ENCODE data around the gene PPA2.

The PPA2 gene

DNA sequence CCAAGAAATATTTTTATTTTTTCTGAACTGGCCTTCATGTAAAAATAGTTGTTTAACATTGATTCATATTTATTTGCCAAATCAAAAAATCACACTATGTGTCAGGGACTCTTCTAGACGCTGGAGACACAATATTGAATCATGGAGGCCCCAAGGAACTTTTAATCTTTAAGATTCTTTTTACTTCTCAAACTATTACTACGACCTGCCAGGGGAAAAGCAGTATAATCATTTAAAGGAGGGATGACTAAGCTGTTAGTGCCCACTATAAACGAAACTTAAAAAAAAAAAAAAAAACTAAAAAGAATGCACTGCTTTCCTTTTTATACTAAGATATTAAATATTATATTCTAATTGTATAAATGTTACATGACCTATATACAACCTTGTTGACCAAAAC lies 84.7 kb downstream of the PPA2 start:
- no peak for DNase-seq (ENCODE audit: low spot score)

DNA sequence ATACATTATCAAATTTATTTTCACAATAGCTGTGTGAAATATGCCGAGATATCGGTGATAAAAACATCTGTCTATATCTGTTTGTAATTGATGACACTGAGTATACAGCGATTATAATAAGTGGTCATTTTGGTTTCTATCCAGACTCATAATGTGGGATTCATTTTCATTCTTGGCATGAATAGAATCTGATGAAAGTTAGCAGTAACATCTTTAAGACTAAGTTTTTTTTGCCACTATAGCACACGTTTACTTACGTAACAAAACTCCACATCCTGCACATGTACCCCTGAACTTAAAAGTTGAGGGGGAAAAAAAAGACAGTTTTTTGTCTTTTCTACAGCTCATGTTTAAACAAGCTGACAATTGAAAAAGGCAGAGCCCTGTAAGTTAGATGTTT lies 86.4 kb downstream of the PPA2 start:
- no peak for DNase-seq (ENCODE audit: low spot score)

DNA sequence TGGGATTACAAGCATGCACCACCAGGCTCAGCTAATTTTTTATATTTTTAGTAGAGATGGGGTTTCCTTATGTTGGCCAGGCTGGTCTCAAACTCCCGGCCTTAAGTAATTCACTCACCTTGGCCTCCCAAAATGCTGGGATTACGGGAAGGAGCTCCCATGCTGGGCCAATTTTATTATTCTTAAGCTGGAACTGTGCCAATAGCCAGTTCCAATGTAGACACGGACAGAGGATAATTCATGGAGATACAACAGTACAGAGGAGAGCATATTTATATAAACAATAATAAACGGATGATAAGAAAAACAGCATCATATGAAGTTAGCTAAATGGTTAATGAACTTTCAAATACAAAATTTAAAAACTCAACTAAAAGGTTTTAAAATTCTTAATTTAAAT lies 87.8 kb downstream of the PPA2 start:
- DNase-seq (ENCODE audit: low spot score) = no peak

DNA sequence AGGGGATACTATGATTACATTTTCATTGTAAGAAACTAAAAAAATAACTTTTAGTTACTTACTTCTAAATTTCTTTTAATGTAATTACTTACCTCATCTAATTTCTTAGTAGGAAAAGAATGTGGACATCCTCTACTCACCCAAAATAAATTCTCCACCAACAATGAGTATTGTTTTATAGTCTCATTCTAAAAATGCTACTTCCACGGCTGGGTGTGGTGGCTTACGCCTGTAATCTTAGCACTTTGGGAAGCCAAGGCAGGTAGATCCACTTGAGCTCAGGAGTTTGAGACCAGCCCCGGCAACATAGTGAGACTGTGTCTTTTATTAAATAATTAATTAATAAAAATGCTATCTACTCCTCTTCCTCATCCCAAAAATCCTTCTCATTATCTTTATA lies 99.8 kb downstream of the PPA2 start:
- no peak for DNase-seq (ENCODE audit: low spot score)

DNA sequence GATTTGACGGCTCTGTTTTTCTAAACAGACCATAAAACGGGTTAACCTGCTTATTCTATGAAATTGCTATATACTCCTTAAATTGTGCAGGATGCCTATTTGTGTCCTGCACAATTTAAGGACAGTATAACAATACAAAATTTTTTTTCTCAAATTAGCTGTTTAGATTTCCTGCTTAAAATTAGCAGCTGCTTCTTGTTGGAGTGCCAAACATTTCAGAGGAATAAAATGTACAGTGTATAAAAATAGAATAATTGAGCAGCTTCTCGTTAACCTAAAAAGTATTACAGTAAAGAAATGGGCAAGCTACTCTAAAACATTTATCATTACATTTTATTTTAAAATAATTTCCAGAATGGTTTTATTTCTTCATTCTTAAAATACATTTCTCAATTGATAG lies 100.5 kb downstream of the PPA2 start:
- DNase-seq (ENCODE audit: low spot score) = no peak

DNA sequence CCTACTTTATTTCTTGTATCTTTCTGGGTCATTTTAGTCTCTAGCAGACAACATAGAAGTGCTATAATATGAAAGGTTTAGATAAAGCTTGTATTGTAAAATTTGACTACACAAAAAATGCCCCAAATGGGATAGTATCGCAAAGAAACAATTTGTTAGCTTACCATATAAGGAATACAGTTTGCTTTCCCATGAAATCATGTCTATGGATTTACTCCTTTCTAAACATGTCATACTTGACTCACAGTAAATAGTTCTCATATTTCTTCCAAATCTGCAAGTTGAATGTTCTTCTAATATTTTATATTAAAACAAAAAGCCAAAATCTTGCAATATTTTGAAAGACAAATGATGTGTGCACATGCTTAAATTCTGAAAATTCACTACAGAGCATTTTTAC lies 103.9 kb downstream of the PPA2 start:
- no peak for DNase-seq (ENCODE audit: low spot score)

DNA sequence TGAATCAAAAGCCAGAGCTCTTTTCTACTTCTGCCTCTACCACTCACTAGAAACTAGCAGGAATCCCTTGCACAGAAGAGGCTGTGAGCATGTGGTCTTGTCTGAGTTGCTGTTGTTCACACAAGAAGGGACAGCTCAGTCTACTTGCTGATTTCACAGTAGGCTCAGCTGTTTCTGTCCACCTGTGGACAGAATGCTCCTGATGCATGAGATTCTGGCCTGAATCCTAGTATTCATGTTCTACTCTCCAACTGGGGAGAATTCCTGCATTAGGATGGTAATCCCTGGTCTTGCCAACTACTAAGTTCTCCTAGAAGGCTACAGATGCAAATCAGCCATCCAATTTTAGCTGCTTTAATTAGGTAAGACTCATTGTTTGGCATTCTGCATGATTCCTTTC lies 112.8 kb downstream of the PPA2 start:
- no peak for DNase-seq (ENCODE audit: low spot score)

DNA sequence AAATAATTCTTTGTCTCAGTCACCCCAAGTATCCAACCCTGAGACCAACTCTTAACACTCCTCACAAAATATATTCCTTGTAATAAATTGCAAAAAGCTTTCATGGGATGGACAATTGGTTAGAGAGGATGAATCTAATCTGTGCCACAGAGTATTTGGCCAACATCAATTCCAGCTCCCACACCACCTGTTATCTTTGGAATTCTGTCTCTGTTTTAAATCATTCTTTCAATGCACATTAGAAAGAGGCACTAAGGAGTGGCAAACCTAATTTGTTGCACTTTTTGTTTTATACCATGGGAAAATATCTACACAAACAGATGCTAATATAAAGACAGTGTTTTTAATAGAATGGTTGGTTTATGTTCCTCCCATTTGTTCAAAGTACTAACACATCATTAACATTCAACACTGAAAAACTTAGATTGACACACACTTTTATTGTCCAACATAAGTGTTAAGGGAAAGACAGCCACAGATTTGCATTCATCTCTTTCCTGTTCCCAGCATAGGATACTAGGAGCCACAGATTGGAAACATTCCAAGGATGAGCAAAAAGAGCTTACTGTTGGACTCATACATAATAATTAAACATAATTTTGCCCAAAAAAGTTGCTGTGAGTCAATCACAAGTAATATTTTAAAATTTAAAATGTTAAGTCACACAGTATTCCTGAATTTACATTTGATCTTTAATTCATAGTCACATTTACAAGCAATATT lies 116.4 kb downstream of the PPA2 start:
- peak; percentile 7 for DNase-seq (ENCODE audit: low spot score)

DNA sequence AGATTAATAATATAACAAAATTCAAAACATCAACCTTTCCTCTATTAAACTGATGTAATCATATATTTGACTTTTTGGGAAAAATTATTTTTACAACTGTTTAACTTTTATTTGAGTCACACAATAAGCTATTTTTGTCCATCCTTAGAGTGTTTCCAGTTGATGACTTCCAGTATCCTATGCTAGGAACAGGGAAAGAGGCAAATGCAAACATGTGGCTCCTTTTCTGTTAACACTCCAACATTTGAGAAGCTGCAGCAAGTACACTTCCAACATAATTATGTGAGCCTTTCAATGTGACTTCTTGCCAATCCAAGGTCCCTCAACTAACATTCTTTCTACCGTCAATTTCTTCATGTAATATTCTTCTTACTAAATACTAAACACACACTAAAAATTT lies 117.7 kb downstream of the PPA2 start:
- no peak for DNase-seq (ENCODE audit: low spot score)

DNA sequence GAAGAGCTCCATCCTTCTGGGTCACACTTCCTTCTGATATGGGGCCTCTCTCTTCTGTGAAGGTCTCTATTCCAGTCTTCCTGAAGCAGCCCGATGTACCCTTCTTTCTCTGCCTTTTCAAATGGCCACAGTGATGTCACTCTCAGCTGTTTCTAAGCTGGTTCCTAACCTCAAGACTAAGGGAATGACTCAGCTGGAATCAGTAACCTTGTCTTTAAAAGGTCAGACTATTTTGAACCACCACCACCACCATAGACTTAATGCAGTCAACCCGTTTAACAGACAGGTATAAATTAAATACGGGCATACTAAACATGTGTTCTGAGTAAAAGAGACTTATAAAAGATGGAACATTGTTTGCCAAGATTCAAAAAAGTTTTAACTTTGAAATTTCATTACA lies 121.0 kb downstream of the PPA2 start:
- DNase-seq (ENCODE audit: low spot score) = no peak

DNA sequence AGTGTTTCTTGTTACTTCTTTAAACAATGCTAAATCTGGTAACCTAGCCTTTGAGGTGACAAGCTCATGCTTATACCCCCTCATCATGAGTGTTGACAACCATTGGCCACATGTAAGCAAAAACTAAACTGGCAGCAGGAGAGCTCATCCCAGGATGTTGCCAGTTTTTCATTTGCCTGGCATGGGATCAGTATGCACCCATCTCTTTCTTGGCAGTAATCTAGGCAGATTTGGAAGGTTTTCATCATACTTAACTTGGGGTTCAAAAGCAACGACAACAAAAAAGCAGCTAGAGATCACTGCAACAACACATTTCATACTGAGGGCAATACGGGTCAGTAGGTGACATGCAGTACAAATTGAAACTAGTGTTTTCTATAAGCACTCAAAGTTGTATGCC lies 122.0 kb downstream of the PPA2 start:
- DNase-seq (ENCODE audit: low spot score) = no peak

DNA sequence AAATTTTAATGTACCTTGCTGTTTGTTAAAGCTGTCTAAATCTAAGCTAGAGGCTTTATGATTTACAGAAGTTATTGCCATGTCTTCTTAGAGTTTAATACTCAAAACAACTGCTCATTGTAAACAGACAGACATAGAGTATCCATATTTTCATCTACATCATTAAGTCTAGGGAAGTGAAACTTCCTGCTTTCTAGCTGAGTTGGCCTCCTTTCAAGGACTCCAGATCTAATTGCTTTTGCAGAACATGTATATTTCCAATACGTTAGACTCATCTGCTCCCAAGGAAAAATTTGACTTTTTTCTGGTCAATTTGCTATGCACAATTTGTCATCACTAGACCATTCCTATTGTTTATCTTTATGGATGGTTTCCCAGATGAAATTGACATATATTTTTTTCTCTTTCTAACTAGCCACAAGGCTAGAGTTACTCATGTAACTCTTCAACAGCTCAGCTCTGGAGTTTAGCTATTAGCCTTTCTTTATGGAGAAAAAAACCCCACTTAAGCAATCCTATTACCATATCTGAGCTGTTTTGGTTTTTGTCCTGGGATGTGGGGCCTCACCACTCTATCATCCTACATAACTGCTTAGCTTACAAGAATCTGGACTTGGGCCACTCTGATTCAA lies 122.9 kb downstream of the PPA2 start:
- no peak for DNase-seq (ENCODE audit: low spot score)

DNA sequence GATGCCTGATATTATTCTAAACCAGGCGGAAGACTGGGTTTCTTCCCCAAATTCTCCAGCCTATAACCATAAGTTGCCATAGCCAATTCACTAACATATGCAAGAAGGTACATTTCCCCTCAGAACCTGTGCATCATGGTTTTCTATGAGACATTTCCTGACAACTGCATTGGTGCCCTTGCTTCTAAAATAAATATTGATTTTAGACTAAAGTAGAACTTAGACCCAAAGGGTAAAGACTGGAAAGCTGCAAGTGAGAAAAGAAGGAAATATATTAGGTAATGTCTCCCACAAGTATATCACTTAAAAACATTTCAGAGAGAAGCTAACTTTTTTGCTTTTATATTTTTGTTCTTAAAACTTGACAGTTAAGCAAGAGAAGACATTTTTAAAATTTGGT lies 125.1 kb downstream of the PPA2 start:
- DNase-seq (ENCODE audit: low spot score) = no peak

DNA sequence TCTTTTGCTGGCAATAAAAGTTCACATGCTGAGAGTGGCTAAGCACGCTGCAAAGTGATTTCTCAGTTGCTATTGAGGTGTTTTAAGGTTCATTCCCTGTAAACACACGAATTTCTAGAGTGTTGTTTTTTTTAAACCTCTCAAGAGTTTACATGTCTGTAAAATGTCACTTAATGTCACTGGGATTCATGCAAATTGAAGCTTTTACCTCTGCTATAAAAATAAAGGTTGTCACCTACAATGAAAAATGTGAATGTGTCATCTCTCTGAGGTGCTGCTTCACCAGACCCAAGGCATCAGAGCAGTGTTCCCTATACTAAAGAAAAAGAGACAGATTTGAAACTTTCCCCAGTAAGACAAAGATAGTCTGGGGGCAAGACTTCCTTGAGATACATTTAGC lies 127.0 kb downstream of the PPA2 start:
- DNase-seq (ENCODE audit: low spot score) = no peak

DNA sequence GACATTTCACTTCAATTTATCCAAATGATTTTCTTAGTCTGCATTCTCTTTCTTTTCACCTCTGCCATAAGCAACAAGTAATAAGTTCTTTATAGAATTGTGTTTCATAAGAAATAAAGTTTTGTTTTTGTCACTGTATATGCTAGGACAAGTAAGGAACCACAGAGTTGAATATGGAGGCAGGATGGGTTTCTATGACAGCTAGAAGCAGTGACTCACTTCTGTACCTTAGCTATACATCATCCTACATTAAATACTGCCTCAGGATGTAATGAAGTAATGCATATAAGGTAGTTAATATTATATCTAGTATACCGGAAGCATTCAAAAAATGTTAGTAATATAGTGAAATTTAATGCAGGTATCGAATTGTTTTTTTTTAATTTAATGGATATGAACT lies 128.0 kb downstream of the PPA2 start:
- no peak for DNase-seq (ENCODE audit: low spot score)

DNA sequence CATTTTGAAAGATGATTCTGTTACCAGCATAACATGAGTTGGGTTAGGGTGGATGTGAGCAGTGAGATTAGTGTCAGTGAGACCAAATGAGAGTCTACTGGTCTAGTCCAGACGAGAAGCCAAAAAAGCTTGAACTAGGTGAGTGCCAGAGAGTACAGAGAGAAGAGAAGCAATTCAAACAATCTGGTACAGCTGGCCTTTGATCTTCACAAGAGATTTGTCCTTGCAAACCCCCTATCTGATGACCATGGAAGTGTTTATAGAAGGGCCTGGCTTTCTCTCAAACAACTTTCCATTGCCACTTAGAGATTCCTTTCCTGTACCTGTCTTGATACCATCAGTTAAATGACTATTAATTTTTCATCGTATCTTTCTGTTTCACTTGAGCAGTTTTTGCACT lies 128.5 kb downstream of the PPA2 start:
- no peak for DNase-seq (ENCODE audit: low spot score)

DNA sequence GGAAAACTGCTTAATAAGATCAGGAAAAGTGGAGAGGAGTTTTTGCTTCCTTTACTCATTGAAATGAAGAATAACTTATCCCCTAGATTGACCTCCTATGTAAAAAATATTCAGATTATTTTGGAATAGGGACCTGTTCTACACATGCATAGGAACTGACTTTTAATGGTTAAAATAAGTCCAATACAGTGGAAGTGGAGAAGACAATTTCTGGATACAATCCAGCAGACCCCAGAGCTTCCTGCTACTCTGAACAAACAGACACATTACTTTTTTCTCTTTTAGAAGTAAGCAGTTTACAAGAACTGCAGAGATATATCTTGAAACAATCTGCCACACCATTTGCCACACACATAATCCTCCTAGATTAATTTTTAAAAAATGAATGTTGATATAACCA lies 129.7 kb downstream of the PPA2 start:
- no peak for DNase-seq (ENCODE audit: low spot score)

DNA sequence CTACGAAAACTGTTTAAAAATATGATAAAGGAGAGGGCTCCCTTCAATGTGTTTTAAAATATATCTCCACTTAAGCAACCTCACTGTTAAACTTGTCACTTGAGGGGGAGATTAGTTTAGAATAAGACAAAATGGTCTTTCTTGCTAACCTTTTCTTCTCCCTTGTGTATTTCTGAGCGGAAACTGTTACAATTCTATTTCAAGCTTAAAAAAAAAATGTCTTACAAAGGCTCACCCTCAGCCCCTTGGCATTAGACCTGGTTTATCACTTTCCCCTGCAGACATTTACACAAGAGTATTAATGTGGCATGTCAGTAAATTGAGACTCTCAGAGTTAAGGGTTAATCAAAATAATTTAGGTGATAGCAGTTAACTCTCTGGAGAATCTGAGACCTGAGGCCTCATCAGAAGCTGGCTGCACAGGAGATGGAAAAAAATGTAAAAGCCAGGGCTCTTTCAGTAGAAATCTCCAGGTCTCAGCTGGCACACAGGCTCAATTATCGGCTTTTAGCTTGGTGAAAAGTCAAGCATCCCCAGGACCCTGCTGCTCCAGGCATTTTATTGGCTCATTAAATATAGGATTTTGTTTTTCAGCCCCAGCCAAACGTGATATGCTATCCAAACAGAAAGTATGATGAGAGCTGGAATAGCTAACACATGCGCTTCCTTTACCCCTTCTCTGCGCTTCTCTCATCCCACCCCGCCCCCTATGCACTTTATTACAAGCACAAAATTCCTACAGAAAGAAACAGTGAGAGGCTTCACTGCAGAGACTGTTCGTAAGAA lies 130.5 kb downstream of the PPA2 start:
- no peak for DNase-seq (ENCODE audit: low spot score)

DNA sequence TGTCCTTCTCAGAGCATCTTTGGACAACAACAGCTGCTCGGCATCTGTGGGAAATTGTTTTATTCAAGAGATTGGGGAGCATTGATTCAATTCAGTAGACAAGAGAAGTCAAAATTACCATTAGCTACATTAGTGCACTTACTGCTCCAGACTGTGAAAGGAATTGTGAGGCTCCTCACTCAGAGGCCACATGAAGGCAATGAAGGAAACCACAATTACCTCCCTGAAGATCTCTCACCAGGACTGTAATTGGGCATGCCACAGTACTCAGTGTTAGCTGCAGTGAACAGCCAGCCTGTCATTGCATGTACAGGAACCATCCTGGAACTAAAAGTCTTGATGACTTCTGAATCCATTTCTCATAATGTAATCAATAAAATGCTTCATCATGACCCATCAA lies 144.8 kb downstream of the PPA2 start:
- no peak for DNase-seq (ENCODE audit: low spot score)

DNA sequence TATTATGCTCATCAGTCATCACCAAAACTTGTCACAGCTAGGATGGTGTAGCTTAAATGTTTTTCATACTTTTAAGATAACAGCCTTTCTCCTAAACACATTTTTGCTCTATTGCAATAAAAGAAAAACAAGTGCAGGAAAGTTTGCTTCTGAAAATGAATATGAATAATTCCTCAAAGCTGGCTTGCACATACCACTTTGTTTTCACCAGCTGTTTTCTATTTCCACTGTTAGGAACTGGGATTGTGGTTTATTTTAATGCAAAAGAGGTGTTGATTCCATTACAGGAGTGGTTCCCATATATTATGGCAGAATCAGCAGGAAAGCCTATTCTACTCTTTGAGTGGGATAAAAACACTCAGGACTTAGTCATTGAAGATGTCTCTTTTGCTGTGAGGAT lies 145.9 kb downstream of the PPA2 start:
- no peak for DNase-seq (ENCODE audit: low spot score)

DNA sequence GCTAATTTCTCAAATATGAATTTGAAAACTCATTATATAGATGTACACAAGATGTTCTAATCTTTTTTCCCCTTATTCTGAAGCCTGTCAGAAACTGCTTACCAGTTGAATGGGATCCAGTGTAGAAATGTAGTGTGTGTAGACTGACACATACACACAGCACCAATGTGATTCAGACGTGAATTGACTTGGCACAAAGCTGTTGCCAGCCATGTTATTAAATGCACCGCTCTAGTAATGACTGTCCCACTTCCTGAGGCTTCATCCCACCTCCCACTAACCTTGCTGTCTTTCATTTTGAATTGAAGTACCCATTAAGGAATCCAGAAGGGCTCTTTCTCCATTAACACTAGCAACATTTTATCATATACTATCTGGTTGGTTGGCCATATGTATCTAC lies 146.6 kb downstream of the PPA2 start:
- no peak for DNase-seq (ENCODE audit: low spot score)
